ENCODE data around the gene SPATA9.
"Not testable (repeated sequence)": the region's sequence is repeated elsewhere in the genome, so short reads cannot be mapped to it uniquely, and the experiment has no call there.

Gene SPATA9

GRCh38 chr5:95647886-95648860 lies 34.6 kb downstream of the SPATA9 start:
- H3K4me3 ChIP-seq (ENCODE audit: low read length): no peak overlapping the region
- no peak overlapping the region for H3K9ac ChIP-seq (ENCODE audit: low read depth, low read length)
- no peak overlapping the region for H3K27ac ChIP-seq (ENCODE audit: low read length)

GRCh38 chr5:95646569-95647431 lies 36.0 kb downstream of the SPATA9 start, which contains the start of gene RFESD:
TSS of gene RFESD (plus strand) at chr5:95646777. CDS start at chr5:95652272, 5,495 bp downstream.
- no peaks in the 10 kb centered on the region for H3K27me3 ChIP-seq (ENCODE audit: insufficient read depth, low read length)
- no peaks in the 10 kb centered on the region for H3K4me1 ChIP-seq (ENCODE audit: insufficient read depth, low read length)
- peak within 1 kb of the TSS; percentile 81 for H3K9ac ChIP-seq (ENCODE audit: low read depth, low read length)
- H3K9me3 ChIP-seq (ENCODE audit: insufficient read depth, low read depth, low read length): no peaks in the 10 kb centered on the region
- H3K27ac ChIP-seq (ENCODE audit: low read length): peak within 1 kb of the TSS; percentile 53
- H3K36me3 ChIP-seq (ENCODE audit: insufficient read depth, low read depth, low read length): no peaks in the 10 kb centered on the region
- H3K4me3 ChIP-seq (ENCODE audit: low read length): peak within 1 kb of the TSS; percentile 78

More at GRCh38 chr5:95647886-95648860, 34.6 kb downstream of the SPATA9 start:
- no peaks in the 10 kb centered on the region for H3K36me3 ChIP-seq (ENCODE audit: insufficient read depth, low read depth, low read length)
- H3K27me3 ChIP-seq (ENCODE audit: insufficient read depth, low read length): no peaks in the 10 kb centered on the region
- H3K9me3 ChIP-seq (ENCODE audit: insufficient read depth, low read depth, low read length): no peaks in the 10 kb centered on the region
- no peaks in the 10 kb centered on the region for H3K4me1 ChIP-seq (ENCODE audit: insufficient read depth, low read length)

- H3K27me3 ChIP-seq (ENCODE audit: insufficient read depth, low read length); H3K36me3 ChIP-seq (ENCODE audit: insufficient read depth, low read depth, low read length); H3K4me1 ChIP-seq (ENCODE audit: insufficient read depth, low read length); H3K9me3 ChIP-seq (ENCODE audit: insufficient read depth, low read depth, low read length); H3K27ac ChIP-seq (ENCODE audit: low read length); H3K9ac ChIP-seq (ENCODE audit: low read depth, low read length): not testable (repeated sequence)
- H3K4me3 ChIP-seq (ENCODE audit: low read length): peak overlapping the region; percentile 78; the same call in 1 of the 2 replicates
Observed at GRCh38 chr5:95646226-95646568, 36.6 kb downstream of the SPATA9 start.

GRCh38 chr5:95644351-95645042 lies 38.3 kb downstream of the SPATA9 start:
- H3K4me1 ChIP-seq (ENCODE audit: insufficient read depth, low read length): no peaks in the 10 kb centered on the region
- H3K4me3 ChIP-seq (ENCODE audit: low read length): no peak overlapping the region
- H3K36me3 ChIP-seq (ENCODE audit: insufficient read depth, low read depth, low read length): no peaks in the 10 kb centered on the region
- H3K9me3 ChIP-seq (ENCODE audit: insufficient read depth, low read depth, low read length): no peaks in the 10 kb centered on the region
- H3K27ac ChIP-seq (ENCODE audit: low read length): no peak overlapping the region
- H3K27me3 ChIP-seq (ENCODE audit: insufficient read depth, low read length): no peaks in the 10 kb centered on the region
- no peak overlapping the region for H3K9ac ChIP-seq (ENCODE audit: low read depth, low read length)

- no peak overlapping the region for H3K27ac ChIP-seq (ENCODE audit: low read length)
- no peaks in the 10 kb centered on the region for H3K36me3 ChIP-seq (ENCODE audit: insufficient read depth, low read depth, low read length)
Observed at GRCh38 chr5:95643152-95643551, 39.6 kb downstream of the SPATA9 start.

GRCh38 chr5:95641741-95642220 lies 41.0 kb downstream of the SPATA9 start:
- H3K4me1 ChIP-seq (ENCODE audit: insufficient read depth, low read length): no peaks in the 10 kb centered on the region
- H3K27me3 ChIP-seq (ENCODE audit: insufficient read depth, low read length): no peaks in the 10 kb centered on the region
- no peaks in the 10 kb centered on the region for H3K36me3 ChIP-seq (ENCODE audit: insufficient read depth, low read depth, low read length)
- H3K9me3 ChIP-seq (ENCODE audit: insufficient read depth, low read depth, low read length): no peaks in the 10 kb centered on the region
- no peak overlapping the region for H3K4me3 ChIP-seq (ENCODE audit: low read length)
- H3K27ac ChIP-seq (ENCODE audit: low read length): no peak overlapping the region
- H3K9ac ChIP-seq (ENCODE audit: low read depth, low read length): no peak overlapping the region

More at GRCh38 chr5:95643152-95643551, 39.6 kb downstream of the SPATA9 start:
- H3K4me3 ChIP-seq (ENCODE audit: low read length): no peak overlapping the region
- no peaks in the 10 kb centered on the region for H3K9me3 ChIP-seq (ENCODE audit: insufficient read depth, low read depth, low read length)
- H3K4me1 ChIP-seq (ENCODE audit: insufficient read depth, low read length): no peaks in the 10 kb centered on the region
- no peaks in the 10 kb centered on the region for H3K27me3 ChIP-seq (ENCODE audit: insufficient read depth, low read length)
- H3K9ac ChIP-seq (ENCODE audit: low read depth, low read length): no peak overlapping the region

DNA sequence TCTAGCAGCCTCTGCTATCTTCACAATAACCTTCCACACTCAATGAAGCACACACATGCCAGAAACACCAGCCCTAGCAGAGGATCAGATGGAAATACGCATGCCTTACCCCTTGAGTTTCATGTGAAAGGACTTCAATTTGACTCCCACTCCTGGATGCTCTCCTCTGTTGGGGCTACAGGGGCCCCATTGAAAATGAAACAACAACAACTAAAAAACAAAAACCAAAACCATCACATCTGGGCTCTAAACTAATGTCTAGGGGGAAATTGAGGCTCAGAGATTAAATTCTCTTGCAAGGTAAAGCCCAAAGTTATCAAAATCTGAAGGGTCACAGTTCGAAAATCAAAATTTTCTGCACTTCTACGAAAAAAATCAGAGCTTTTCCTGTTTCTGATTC lies 44.2 kb downstream of the SPATA9 start:
- Histone ChIP-seq H3K9me3 (ENCODE audit: insufficient read depth, low read depth, low read length) (no peaks in the 10 kb centered on the region), H3K27me3 (ENCODE audit: insufficient read depth, low read length) (no peaks in the 10 kb centered on the region), H3K27ac (ENCODE audit: low read length) (no peak overlapping the region), H3K4me1 (ENCODE audit: insufficient read depth, low read length) (no peaks in the 10 kb centered on the region), H3K4me3 (ENCODE audit: low read length) (no peak overlapping the region), H3K9ac (ENCODE audit: low read depth, low read length) (no peak overlapping the region), H3K36me3 (ENCODE audit: insufficient read depth, low read depth, low read length) (no peaks in the 10 kb centered on the region)

DNA sequence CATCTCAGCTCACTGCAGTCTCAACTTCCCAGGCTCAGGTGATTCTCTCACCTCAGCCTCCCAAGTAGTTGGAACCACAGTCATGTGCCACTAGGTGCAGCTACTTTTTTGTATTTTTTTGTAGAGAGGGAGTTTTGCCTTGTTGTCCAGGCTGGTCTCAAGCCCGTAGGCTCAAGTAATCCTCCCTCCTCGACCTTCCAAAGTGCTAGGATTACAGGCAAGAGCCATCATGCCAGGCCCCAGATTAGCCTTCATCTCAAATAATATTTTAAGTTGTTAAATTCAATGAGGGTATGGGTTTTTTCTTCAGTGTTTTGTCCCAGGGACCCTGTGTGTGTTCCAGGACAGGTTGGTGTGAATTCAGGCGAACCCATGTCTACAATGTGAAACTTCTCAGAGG lies 48.7 kb downstream of the SPATA9 start:
- H3K27ac ChIP-seq (ENCODE audit: low read length): no peak overlapping the region

GRCh38 chr5:95633671-95634070 lies 49.1 kb downstream of the SPATA9 start:
- Histone ChIP-seq H3K27ac (ENCODE audit: low read length) (no peak overlapping the region), H3K9ac (ENCODE audit: low read depth, low read length) (no peak overlapping the region), H3K36me3 (ENCODE audit: insufficient read depth, low read depth, low read length) (no peaks in the 10 kb centered on the region), H3K27me3 (ENCODE audit: insufficient read depth, low read length) (no peaks in the 10 kb centered on the region), H3K4me1 (ENCODE audit: insufficient read depth, low read length) (no peaks in the 10 kb centered on the region), H3K4me3 (ENCODE audit: low read length) (no peak overlapping the region), H3K9me3 (ENCODE audit: insufficient read depth, low read depth, low read length) (peaks cover 10% of the 10 kb centered on the region)

More for the DNA sequence above, 48.7 kb downstream of the SPATA9 start:
- no peaks in the 10 kb centered on the region for H3K27me3 ChIP-seq (ENCODE audit: insufficient read depth, low read length)
- H3K4me1 ChIP-seq (ENCODE audit: insufficient read depth, low read length): no peaks in the 10 kb centered on the region
- peaks cover 5% of the 10 kb centered on the region for H3K9me3 ChIP-seq (ENCODE audit: insufficient read depth, low read depth, low read length)
- H3K36me3 ChIP-seq (ENCODE audit: insufficient read depth, low read depth, low read length): no peaks in the 10 kb centered on the region
- no peak overlapping the region for H3K4me3 ChIP-seq (ENCODE audit: low read length)
- no peak overlapping the region for H3K9ac ChIP-seq (ENCODE audit: low read depth, low read length)

DNA sequence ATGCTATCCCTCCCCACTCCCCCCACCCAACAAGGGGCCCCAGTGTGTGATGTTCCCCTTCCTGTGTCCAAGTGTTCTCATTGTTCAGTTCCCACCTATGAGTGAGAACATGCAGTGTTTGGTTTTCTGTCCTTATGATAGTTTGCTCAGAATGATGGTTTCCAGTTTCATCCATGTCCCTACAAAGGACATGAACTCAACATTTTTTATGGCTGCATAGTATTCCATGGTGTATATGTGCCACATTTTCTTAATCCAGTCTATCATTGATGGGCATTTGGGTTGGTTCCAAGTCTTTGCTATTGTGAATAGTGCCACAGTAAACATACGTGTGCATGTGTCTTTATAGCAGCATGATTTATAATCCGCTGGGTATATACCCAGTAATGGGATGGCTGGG lies 49.8 kb downstream of the SPATA9 start:
- not testable (repeated sequence) for H3K4me1 ChIP-seq (ENCODE audit: insufficient read depth, low read length); H3K4me3 ChIP-seq (ENCODE audit: low read length); H3K36me3 ChIP-seq (ENCODE audit: insufficient read depth, low read depth, low read length); H3K27ac ChIP-seq (ENCODE audit: low read length); H3K9ac ChIP-seq (ENCODE audit: low read depth, low read length); H3K27me3 ChIP-seq (ENCODE audit: insufficient read depth, low read length)
- peaks cover 15% of the 10 kb centered on the region for H3K9me3 ChIP-seq (ENCODE audit: insufficient read depth, low read depth, low read length)

DNA sequence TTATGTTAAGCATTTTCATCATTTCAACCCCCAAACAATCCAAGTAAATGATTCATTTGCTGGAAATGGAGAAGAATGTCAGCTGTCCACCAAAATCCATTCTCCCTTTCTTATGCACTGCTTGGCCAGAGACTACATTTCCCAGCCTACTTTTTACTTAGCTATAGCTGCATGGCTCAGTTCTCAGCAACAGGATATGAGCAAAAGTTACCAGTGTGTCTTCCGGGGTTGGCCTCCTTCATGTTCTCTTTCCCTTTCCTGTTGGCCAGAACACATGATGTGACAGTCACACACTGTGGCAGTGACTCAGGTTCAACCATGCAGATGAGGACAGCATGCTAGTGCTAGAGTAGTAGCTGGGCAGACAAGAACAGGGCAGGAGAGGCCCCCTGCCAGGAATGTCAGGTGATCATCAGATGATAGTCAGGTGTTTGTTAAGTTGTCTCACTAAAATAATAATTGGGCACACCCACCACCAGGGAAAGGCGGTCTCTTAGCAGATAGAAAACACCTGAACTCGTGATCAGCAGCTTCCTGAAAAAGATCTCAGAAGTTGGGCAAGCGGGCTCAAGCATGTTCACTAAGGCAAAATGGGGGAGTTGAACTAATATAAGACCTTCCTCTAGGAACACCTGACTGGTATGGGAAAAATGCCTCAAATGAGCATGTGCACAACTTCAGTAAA lies 50.7 kb downstream of the SPATA9 start:
- no peaks in the 10 kb centered on the region for H3K4me1 ChIP-seq (ENCODE audit: insufficient read depth, low read length)
- H3K27me3 ChIP-seq (ENCODE audit: insufficient read depth, low read length): no peaks in the 10 kb centered on the region
- peaks cover 15% of the 10 kb centered on the region for H3K9me3 ChIP-seq (ENCODE audit: insufficient read depth, low read depth, low read length)
- no peaks in the 10 kb centered on the region for H3K36me3 ChIP-seq (ENCODE audit: insufficient read depth, low read depth, low read length)
- H3K4me3 ChIP-seq (ENCODE audit: low read length): no peak overlapping the region
- no peak overlapping the region for H3K27ac ChIP-seq (ENCODE audit: low read length)
- H3K9ac ChIP-seq (ENCODE audit: low read depth, low read length): no peak overlapping the region

Data from iPS-20b (cell line).